ENCODE results near the gene NAV1.
"Not testable (repeated sequence)": the region's sequence is repeated elsewhere in the genome, so short reads cannot be mapped to it uniquely, and the experiment has no call there.

The NAV1 gene

GRCh38 chr1:201566933-201567801 is 28.2 kb downstream of the NAV1 start:
- DNase-seq: no peak

GRCh38 chr1:201568265-201568664 is 29.3 kb downstream of the NAV1 start:
- DNase-seq: no peak

- no peak for DNase-seq
Measured at GRCh38 chr1:201568859-201569294, 29.9 kb downstream of the NAV1 start.

- DNase-seq: no peak
Measured at GRCh38 chr1:201570181-201570885, 31.4 kb downstream of the NAV1 start.

GRCh38 chr1:201570886-201571624 is 32.1 kb downstream of the NAV1 start:
- peak; percentile 40 for DNase-seq

GRCh38 chr1:201573030-201573429 is 34.1 kb downstream of the NAV1 start:
- DNase-seq: no peak

GRCh38 chr1:201573923-201574322 is 35.0 kb downstream of the NAV1 start:
- DNase-seq: no peak

- no peak for DNase-seq
Measured at GRCh38 chr1:201575912-201576311, 37.0 kb downstream of the NAV1 start.

- DNase-seq: no peak
Measured at GRCh38 chr1:201576914-201577313, 38.0 kb downstream of the NAV1 start.

- no peak for DNase-seq
Measured at GRCh38 chr1:201578008-201578888, 39.3 kb downstream of the NAV1 start.

- DNase-seq: not testable (repeated sequence)
Measured at GRCh38 chr1:201581371-201581770, 42.4 kb downstream of the NAV1 start.

GRCh38 chr1:201582705-201583442 is 43.9 kb downstream of the NAV1 start:
- no peak for DNase-seq

- DNase-seq: no peak
Measured at GRCh38 chr1:201583663-201584062, 44.7 kb downstream of the NAV1 start.

- no peak for DNase-seq
Measured at GRCh38 chr1:201584471-201585092, 45.7 kb downstream of the NAV1 start.

- DNase-seq: no peak
Measured at GRCh38 chr1:201585093-201585483, 46.2 kb downstream of the NAV1 start.

- DNase-seq: no peak
Measured at GRCh38 chr1:201585901-201586300, 47.0 kb downstream of the NAV1 start.

- no peak for DNase-seq
Measured at GRCh38 chr1:201586806-201587205, 47.9 kb downstream of the NAV1 start.

- no peak for DNase-seq
Measured at GRCh38 chr1:201587729-201588128, 48.8 kb downstream of the NAV1 start.
